B cell (primary cell): ENCODE measurements around the gene LHX4.

ENCODE experiments used
- EZH2 ChIP-seq: IDR thresholded peaks from 2 replicates; pipeline ENCODE4 v1.6.1; 2012; ENCODE audit warnings: borderline replicate concordance, low read depth, mild to moderate bottlenecking, moderate library complexity, low read length; ENCODE audit not compliant: insufficient read depth, poor library complexity, severe bottlenecking
- TF ChIP-seq, protein P1 (sequence below): fragments of 200-600 bp; IDR thresholded peaks from one replicate; pipeline ENCODE4 v1.8.0; 2022; ENCODE audit warnings: antibody characterized with exemption, mild to moderate bottlenecking

DNA sequence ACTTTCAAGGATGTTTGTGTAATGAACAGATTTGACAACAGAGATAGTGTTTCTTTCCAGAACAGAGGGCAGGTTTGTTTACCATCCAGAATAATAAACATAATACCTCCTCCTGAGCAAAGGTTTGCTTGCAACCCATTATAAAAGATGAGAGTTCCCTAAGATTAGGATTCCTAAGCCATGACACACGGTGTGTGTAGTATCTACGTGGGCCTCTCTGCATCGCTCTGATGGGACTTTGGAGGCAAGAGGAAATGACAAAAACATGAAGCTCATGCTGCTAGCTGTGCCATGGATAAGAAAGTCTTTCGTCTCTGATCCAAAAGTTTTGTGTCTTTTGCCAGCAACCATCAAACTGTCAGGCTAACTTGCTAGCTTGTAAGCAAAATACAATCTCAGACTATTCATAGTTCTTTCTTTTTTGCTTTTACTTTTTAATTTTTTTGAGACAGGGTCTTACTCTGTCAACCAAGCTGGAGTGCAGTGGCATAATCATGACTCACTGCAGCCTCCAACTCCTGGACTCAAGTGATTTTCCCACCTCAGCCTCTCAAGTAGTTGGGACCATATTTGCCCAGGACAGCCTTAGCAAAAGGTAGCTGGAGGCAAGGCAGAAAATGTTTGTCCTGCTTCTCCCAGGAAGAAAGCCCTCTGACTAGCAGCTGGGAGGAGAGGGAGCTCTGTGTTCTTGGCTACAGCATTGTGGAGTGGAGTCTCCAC, 81.1 kb downstream of the LHX4 start:
- no peak for TF ChIP-seq EZH2
- TF ChIP-seq, protein P1, sequence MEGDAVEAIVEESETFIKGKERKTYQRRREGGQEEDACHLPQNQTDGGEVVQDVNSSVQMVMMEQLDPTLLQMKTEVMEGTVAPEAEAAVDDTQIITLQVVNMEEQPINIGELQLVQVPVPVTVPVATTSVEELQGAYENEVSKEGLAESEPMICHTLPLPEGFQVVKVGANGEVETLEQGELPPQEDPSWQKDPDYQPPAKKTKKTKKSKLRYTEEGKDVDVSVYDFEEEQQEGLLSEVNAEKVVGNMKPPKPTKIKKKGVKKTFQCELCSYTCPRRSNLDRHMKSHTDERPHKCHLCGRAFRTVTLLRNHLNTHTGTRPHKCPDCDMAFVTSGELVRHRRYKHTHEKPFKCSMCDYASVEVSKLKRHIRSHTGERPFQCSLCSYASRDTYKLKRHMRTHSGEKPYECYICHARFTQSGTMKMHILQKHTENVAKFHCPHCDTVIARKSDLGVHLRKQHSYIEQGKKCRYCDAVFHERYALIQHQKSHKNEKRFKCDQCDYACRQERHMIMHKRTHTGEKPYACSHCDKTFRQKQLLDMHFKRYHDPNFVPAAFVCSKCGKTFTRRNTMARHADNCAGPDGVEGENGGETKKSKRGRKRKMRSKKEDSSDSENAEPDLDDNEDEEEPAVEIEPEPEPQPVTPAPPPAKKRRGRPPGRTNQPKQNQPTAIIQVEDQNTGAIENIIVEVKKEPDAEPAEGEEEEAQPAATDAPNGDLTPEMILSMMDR: no peak
